G401.6 (cell line): ENCODE data around the gene MGAM2.
"Not testable (repeated sequence)": the region's sequence is repeated elsewhere in the genome, so short reads cannot be mapped to it uniquely, and the experiment has no call there.

Experiments used
- FAIRE-seq: peaks from 2 replicates; lab custom pipeline; 2012; peaks lifted over from hg19 to GRCh38; lab: Jason Lieb, UNC

MGAM2 gene

DNA sequence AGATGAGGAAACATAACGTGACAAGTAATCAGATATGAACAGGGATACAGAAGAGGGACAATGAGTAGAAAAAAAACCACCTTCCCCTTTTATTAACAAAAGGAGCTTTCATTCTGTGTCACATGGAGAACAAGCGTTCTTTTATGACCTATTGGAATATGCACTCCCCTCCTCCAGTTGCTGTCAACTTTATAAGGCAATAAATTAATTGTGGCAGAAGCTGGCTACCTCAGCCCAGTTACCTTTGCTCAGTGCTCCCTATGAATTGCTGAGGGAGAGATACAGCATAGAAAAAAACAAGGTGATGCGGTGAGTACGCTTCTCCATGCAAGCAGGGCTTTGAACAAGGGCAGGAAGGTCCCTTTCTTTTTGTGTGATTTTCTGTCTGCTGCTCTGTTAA lies at the start of gene MGAM2:
TSS of gene MGAM2 (plus strand) at position 220 of the 400 bp plus-strand sequence. CDS start 5,156 bp downstream, outside the sequence.
- FAIRE-seq = no peak

DNA sequence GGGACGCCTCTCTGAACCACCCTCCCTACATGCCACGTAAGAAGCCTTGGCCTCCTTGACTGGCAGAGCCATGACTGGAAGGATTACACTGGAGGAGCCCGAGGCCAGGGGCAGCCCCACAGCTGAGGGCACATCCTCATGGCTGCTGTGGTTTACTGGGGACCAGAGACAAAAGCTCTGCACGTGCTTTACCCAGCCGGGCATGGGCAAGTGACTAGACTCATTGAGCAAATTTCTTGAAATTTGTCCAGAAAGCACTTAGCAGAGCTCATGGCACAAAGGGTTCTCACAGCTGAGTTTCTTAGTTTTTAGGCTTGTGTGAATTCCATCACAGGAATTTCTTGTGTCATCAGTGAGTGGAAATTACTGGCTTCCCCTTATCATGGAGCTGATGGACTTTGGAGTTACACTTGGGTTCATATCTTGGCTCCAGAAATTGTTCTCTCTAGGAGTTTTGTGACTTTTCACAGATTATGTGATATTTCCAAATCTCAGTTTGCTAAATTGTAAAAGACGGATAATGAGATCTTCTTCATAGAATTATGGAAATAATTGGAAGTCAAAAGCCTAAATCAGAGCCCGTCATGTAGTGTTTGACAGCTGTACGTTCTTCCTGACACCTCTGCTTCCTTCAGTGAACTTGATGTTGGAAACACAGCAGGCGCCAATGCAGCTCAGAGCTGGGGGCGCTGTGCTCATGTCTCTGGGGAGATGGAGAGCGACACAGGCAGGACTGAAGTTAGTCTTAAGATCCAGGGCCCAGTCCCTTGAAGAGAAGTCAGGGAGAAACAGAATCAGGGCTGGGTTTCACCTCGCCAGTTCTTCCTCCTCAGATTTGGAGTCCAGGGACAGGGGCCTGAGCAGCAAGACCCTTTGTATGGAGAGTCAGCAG lies 47.7 kb upstream of the MGAM2 start:
- no peak for FAIRE-seq

DNA sequence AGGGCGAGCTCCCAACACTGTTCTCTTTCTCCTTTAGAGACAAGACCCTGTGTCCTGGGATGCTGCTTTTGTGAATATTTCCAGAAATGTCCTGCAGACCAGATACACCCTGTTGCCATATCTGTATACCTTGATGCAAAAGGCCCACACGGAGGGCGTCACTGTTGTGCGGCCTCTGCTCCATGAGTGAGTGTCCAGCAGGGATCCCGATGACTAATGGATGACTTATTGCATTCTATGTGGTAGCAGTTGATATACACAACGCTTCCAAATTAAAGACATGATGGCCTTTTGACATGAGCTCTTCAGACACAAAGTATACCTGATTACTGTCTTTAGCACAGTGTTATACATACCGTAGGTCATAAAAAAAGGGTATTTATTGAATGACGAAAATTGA lies 45.0 kb upstream of the MGAM2 start:
- FAIRE-seq = no peak

DNA sequence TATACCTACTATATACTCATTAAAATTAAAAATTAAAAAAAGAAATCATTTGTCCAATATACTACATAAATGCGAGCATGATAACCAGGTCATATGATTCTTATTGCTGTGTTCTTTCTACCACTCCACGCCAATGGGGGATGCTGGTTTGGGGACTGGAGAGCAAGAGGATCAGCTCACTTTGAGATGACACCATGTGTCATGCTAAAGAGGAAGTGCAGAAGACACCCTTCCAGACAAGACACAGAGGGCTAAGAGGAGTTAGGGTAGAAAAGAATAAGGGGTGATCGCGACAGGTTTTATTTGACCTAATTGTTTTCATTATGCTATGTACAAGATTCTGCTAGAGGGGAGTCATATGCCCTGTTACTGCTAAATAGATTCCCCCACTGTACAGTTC lies 33.8 kb upstream of the MGAM2 start:
- FAIRE-seq = no peak

GRCh38 chr7:142083605-142084004 lies 27.9 kb upstream of the MGAM2 start:
- no peak for FAIRE-seq

GRCh38 chr7:142085428-142085827 lies 26.1 kb upstream of the MGAM2 start:
- FAIRE-seq = no peak

- no peak for FAIRE-seq
Observed at GRCh38 chr7:142088022-142088714, 23.4 kb upstream of the MGAM2 start.

DNA sequence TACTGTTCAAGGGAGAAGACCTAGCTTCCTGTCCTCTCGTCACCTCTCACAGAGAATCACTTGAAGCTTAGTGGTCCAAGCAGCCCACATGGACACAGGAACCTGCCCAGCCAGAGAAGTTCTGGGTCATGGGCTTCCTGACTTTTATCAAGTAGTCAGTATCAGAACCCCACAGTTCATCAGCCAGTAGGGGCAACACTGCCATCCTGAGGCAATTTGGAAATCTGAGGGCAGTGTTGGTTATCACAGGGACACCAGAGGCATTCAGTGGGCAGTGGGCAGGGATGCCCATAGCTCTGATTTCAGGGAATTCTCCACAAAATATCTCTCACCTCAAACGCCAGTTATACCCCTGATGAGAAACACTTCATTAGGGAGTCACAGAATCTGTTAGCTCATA lies 22.5 kb upstream of the MGAM2 start:
- FAIRE-seq = no peak

DNA sequence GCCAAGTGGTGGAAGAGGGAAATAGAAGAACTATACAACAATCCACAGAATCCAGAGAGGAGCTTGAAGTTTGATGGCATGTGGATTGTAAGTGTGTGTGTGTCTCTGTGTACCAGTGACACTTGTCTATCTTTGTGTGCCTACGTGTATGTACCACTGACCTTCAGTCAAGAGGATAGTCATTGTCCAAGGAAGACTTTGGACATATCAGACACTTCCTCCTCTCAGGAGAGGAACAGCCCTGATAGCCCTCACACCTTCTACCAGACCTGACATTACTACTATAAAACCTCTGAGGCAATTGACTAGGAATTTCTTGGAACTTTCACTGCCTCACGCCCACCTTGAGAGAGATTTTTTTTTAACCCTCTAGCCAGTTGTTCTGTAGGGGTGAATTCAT lies 19.6 kb upstream of the MGAM2 start:
- no peak for FAIRE-seq

GRCh38 chr7:142094861-142095260 lies 16.7 kb upstream of the MGAM2 start:
- no peak for FAIRE-seq

DNA sequence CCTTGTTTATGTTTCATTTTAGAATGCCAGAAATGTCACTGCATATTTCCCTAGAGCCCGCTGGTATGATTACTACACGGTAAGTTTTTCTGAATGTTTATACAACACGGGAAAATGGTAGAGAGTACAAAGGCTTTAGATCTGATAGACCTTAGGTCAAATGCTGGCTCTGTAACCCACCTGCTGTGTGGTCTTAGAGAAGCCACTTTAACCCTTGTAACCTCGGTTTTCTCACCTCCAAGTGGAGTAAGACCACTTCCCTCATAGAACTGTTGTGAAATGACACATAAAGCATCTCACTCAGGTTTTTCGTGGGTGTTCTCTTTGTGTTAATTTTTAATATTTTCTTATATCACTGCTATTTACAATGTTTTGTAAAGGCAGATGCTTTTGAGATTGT lies 13.9 kb upstream of the MGAM2 start:
- no peak for FAIRE-seq

GRCh38 chr7:142098004-142098403 lies 13.5 kb upstream of the MGAM2 start:
- no peak for FAIRE-seq

GRCh38 chr7:142099347-142099746 lies 12.2 kb upstream of the MGAM2 start:
- FAIRE-seq = not testable (repeated sequence)

GRCh38 chr7:142100634-142101033 lies 10.9 kb upstream of the MGAM2 start:
- no peak for FAIRE-seq

DNA sequence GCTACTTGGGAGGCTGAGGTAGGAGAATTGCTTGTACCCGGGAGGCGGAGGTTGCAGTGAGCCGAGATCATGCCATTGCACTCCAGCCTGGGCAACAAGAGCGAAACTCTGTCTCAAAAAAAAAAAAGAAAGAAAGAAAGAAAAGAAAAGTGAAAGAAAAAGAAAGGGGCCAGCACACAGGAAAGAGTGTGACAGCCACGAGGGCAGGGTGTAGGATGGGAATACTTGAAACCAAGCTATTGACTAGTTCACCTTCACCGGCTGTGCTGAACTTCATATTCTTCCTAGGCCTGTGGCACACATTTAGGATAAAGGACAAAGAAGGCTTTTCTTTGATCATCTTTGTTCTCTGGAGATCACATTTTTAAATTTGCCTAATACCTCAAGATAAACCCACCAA lies 9.7 kb upstream of the MGAM2 start:
- FAIRE-seq = not testable (repeated sequence)

GRCh38 chr7:142104550-142105527 lies 6.7 kb upstream of the MGAM2 start:
- no peak for FAIRE-seq

- FAIRE-seq = no peak
Observed at GRCh38 chr7:142108728-142109505, 2.6 kb upstream of the MGAM2 start.

DNA sequence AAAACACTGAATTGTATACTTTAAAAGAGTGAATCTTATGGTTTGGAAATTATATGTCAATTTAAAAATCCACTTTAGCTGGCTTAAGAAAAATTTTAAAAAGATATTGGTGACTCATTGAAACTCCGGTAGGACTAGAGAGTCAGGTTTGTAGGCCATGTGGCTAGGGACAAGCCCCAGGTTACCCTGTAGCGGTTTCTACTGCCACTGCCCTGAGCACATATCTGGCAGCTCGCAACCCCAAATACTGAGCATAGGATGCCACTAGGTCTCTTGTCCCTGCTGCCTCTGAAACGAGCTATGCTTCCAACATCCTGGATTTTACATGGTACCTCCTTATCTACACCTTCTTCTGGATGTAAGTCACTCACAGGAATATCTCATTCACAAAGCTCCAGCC lies 1.4 kb upstream of the MGAM2 start:
- no peak for FAIRE-seq

DNA sequence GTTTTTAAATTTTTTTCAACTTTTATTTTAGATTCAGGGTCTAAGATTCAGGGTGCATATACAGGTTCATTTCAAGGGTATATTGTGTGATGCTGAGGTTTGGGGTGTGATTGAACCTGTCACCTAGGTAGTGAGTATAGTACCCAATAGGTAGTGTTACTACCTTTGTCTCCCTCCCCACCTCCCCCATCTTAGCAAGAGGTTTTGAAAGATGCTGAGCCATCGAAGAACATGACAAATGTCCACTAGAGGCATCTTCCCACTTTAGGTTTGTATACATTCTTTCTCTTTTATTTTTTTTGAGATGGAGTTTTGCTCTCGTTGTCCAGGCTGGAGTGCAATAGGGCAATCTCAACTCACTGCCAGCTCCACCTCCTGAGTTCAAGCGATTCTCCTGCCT lies 880 bp upstream of the MGAM2 start:
- FAIRE-seq = no peak

DNA sequence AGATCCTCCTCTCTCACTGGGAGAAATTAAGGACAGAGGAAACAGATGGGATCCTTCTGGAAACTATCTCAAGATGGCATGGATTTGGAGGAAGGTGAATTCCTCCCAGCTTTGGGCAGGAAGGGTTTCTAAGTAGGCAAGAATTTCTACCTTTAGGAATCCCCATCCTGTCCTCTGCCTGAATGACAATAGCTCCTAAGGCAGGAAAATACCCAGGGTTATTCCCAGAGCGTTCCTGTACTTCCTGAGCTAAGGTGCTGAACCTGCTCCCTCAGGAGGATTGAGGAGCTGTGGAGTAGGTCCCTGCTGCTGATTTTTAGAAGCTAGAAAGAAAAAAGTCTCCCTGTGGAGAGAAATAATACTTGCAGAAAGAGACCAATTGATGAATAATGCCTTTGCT lies 568 bp downstream of the MGAM2 start:
- FAIRE-seq = no peak

GRCh38 chr7:142114207-142114606 lies 2.7 kb downstream of the MGAM2 start:
- no peak for FAIRE-seq

DNA sequence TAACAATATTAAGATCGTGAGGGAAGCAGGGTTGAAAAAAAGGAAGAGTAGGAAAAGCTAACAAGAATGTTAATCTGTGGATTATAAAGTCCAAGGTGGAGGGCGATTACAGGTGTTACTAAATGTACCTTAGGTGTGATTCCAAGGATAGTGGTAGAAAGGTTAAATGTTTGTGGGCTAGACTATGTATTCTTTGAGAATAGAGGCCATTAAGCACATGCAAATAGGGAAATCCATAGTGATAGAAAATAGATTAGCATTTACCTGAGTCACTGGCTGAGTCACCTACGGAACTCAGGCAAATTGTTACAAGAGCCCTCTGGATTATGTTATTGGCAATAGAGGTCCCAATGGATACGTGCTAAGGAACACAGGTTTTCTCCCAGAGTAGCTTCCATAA lies 9.0 kb downstream of the MGAM2 start:
- FAIRE-seq = no peak
